ACHN (cell line): ENCODE measurements around the gene SCN9A.

ENCODE experiments used
- DNase-seq: peaks from one replicate; pipeline ENCODE4 v3.0.0-alpha.2; 2015
- in situ Hi-C: cut with HindIII; loops from 2 replicates; pipeline ENCODE4 v1.10.0; 2017; ENCODE audit warnings: low sequenced_read_pairs, low pct_ligation_motif_present, low pct_unique_long_range_greater_than_20kb

The SCN9A gene

DNA sequence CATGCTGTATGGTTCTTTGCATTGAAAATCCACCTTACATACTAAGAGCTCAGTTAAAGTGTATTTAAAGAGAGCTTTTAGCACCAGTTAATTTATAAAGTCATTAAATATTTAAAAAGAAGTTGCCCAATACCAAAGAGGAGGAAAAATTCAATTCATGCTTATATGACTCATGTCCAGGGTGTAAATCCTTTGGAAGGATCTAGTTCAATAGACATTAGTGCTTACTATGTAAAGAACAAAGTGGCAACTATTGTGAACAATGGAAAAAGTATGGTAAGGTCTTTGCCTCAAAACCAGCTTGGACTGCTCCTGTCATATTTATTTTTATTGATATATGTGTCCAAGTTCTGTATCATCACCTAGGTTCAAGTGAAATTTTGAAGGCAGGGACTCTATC, 90.5 kb downstream of the SCN9A start:
- in situ Hi-C loops, result no loop called here
- no peak for DNase-seq

DNA sequence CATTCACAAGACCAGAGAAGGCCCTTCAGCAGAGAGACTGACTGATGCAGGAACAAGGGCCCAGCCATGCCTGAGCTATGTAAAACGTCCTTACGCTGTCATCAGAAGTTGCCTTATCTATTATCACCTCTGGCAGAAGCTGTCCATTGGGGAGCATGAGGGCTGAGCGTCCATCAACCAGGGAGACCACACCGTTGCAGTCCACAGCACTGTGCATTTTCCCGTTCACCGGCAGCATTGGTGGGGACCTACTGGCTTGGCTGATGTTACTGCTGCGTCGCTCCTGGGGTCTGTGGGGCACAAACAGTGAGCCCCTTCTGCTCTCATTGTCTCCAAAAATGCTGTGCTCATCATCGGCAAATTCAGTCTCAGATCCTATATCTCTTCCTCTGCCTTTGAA, 91.4 kb downstream of the SCN9A start:
- DNase-seq, result no peak
- in situ Hi-C loops, result no loop called here

DNA sequence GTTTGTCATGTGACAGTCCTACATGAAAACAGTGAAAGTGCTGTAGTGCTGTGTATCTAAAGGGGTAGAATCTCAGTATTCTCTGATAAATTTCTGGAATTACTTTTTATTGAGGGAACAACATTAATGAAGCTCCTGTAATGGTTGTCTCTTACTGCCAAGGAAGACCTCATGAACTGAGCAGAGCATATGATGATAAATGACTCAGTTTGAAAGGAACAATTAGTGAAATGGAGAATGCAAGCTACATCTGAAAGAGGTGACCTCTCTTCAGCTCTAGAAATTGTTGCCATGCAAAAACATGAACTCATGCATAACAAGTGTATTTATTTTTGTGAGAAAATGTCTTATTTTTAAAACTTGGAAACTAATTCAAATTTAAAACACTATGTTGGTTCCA, 93.6 kb downstream of the SCN9A start:
- no peak for DNase-seq
- in situ Hi-C loops, result no loop called here

DNA sequence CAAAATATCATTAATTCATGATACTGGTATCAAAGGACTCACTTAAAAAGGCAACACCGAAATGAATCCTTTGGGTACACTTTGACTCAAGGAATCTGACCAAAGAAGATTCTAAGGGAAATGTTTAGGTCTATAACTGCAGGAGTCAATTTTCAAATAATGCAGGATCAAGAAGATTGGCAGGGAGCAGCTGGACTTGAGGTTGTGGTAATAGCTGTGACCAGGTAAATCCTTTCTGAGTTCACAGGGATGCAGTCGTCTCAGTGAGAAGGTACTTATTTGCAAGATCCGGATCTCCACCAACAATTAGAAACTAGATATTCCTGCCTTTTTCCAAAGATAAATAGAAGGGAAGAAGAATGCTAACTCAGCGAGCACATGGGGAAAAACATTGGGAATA, 96.9 kb downstream of the SCN9A start:
- no peak for DNase-seq
- in situ Hi-C loops, result no loop called here

DNA sequence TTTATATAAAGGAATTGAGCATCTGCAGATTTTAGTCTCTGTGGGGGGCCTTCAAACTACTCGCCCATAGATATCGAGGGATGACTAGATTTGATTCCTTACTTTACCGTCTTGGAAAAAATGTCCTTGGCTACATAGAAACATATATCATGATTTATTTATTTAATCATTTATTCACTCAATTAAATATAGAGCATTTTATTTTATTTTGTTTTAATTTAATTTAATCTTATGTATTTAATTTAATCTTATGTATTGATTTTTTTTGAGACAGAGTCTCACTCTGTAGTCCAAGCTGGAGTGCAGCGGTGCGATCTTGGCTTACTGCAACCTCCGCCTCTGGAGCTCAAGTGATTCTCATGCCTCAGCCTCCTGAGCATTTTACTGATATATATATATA, 105.4 kb downstream of the SCN9A start:
- in situ Hi-C loops, result no loop called here
- no peak for DNase-seq

DNA sequence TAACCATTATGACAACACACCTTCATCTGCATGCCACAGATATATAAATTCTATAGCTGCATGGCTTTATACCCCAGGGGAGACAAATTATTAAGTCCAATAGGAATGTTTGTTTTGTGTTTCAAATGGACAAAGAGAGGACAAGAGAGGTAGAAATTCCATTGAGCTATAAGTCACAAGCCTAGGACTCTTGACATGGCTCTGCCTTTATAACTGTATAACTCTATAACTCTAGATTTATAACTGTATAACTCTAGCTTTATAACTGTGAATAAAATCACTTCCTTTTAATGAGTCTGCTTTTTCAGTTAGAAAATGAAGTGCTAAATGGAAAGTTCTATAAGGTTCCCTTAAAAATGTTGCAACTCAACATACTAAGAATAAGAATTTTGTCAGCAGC, 106.4 kb downstream of the SCN9A start:
- DNase-seq, result no peak
- in situ Hi-C loops, result no loop called here

DNA sequence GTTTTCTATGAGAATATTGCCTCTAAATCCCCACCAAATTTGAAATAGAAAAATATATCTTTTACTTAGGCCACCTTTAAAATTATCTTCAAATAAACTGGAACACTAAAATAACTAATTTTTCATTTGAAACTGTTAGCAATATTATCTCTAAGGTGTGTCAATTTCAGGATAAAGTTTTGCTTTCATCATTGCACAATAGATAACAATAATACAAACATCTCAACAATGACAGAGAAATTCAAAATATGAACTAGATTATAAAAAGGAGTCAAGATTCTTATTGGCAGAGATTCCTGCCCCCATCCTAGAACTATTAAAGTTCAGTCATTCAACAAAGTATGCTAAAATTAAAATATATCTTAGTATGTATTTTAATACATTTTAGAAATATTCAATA, 117.9 kb downstream of the SCN9A start:
- in situ Hi-C loops, result no loop called here
- no peak for DNase-seq

DNA sequence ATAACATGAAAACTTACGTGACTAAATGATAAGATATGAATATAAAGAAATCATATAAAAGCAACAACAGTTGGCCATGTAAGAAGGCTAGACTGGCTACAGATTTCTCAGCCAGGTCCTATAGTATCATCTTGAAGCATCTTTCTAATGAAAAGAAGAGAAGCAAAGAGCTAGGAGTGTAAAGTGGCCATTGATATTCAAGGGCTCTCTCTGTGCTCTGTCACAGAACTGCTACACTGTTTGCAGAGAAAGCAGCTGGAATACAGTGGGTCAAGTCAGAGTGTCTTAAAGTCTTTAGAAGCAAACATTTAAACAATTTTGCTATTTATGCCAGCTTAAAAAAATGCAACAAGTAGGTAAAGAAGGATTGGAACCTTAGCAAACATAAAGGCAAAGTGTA, 118.8 kb downstream of the SCN9A start:
- DNase-seq, result no peak
- in situ Hi-C loops, result no loop called here

DNA sequence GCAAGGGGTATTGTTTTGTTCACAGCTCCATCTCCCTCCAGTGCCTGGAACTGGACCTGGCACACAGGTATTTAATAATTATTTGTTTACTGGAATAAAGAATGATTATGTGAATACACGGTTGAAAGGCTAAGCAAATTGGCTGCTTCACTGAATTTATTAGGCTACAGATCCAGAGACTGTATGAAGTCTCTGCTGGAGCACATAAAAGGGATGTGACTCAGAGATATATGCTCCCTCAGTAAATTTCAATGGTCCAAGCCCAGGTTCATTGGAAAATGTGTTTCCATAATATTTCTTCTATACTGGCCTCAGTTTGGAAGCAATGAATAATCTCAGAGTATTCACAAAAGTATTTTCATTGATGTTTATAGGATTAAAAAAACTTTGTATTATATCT, 126.4 kb downstream of the SCN9A start:
- no peak for DNase-seq

DNA sequence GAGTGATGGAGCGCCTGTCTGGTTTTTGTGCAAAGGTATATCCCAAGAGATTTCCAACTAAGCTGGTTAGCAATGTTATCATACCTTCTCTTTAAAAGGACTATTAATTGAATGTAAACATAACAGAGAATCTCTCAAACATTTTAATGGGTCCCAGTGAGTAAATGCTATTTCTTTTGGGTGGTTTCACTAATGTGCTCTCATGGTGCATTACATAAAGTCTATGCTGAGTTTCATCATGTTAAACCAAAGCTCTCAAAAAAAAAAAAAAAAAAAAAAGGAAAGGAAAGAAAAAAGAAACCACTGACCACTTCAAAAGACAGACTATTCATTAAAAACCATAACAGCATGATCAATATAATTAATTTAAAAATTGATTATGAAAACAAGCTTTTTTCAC, 128.8 kb downstream of the SCN9A start:
- in situ Hi-C loops, result no loop called here
- no peak for DNase-seq

More for the DNA sequence above, 126.4 kb downstream of the SCN9A start:
- in situ Hi-C loops, result no loop called here

DNA sequence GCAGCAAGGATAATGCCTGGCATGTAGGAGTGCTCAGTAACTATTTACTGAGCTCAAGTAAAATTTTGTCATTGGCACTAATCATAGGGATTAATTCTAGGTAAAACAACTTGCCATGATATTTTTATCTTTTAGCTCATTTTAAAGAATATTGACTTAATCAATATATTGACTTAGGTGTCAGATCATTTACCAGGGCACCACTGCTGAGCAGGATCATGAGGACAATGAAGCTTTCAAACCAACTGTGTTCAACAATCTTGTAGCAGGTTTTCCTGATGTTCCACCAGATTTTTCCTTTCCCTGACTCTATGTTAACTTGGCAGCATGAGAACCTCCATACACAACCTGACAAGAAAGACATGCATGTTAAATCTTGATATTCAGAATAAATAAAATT, 133.4 kb downstream of the SCN9A start:
- no peak for DNase-seq

DNA sequence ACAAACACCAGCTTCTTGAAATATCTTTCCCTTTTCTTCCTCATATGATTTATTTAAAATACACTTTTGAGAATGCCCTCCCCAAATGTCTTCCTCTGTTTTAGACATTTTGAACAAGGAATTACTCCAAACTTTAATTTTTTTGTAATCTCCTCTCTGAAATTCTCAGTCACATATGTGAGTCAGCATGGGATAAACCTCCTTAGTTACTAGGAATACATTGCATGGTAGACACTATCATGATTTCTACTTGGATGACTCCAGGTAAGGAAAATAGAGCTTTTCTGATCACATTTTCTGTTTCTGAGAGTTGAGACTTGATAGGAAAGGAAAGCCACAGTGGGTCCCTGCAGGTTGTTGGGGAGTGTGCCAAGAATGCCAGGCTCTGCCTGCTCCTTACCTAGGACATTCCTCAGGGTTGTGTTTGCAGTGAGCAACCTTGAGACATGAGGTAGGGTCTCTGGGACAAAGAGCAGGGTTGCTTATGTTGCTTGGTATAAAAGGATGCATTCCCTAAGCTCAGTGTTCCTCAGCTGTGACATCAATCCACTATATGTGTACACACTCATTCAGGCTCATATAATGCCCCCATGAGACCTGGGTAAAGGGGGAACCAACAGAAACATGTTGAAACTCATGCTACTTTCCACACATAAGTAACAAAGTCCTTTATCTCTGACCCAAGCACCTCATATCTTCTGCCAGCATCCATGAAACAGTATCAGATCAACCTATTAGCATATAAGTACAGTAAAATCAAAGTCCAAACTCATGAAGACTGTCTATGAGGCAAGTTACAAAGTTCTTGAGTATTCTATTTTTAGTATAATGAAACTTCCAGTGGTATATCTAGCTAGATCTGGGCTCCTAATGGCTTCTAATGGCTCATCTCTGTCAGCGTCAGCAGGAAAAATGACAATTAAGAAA, 135.1 kb downstream of the SCN9A start:
- DNase-seq, result no peak
- in situ Hi-C loops, result no loop called here

More for the DNA sequence above, 133.4 kb downstream of the SCN9A start:
- in situ Hi-C loops, result no loop called here

DNA sequence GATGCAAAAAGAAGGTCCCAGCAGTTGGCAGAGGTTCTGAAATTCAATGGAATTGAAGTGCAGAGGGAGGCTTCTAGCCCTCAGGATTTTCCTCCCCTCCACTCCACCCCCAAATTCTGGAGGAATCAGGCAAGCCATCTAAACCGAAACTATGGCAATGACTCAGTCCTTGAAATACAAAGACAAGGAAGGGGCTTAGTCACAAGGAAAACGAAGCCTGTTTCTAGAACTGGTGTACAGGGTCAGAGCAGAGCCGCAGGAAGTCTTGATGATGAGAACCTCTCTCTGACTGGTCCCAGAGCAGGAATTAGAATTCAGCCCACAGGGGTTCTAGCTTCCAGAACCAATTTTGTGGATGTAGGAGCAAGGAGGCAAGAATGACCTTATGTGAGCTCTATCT, 136.2 kb downstream of the SCN9A start:
- peak; percentile 76 for DNase-seq

DNA sequence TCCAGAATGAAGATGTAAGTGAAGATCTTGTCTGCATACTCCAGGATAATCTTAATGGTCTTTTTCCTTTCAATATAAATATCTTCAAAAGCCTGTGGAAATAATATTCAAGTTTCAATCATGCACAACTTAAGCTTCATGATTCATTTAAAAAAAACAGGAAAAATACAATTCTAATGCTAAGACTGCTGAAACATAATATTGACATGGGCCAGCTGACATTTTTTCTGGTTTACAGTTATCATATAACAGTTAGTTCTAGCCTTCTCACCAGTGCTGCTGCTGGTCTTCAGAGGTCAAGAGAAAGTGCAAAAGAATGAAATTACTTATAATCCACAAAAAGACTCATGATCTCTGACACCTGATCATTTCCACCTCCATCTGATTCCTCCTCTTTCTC, 137.6 kb downstream of the SCN9A start:
- in situ Hi-C loops, result no loop called here
- no peak for DNase-seq

More for the DNA sequence above, 136.2 kb downstream of the SCN9A start:
- in situ Hi-C loops, result no loop called here

DNA sequence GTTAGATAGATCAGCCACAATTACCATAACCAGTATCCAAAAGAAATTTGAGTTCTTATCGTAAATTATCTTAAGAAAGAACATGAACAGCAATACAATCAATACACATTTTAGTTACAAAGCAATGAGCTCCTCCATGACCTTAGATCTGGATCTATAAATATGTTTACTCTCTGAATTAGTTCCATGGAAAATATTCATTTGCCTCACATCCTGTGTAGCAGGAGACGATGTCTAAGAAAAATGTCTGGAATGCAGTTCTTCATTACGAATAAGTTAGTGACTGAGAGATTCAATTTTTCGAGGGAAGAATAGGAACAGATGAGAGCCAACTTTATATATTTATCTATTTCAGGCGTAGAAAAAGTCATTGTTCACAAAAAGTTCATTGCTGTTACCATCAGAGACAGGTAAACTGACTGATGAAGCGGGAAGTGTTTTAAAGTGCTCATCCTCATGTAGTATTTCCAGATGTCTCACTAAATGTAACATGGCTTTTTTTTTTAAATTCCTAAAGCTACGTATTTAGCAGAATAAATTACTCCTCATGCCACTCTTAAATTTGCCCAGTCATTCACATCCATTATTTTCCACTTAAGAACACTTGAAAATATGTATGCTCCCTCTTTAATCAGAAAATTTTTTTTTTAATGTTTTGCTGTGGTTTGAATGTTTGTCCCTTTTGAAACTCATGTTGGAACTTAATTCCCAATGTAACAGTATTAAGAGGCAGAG, 141.5 kb downstream of the SCN9A start:
- in situ Hi-C loops, result no loop called here
- DNase-seq, result peak; percentile 60

DNA sequence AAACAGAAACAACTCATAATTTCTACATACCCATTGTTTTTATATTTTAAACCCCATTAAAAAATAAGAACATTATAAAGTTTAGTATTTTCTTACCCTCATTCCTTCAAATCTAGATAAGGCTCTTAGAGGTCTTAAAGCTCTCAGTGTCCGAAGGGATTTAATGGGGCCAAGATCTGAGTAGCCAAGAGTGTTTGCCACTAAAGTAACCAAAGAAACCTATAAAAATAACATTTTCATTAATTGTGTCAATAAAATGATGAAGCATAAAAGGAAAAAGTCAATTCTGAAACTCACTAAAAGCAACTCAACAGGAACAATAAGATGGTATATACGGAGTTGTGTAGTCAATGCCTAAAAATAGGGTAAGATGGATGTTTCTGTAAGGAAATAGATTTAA, 142.5 kb downstream of the SCN9A start:
- DNase-seq, result no peak
- in situ Hi-C loops, result no loop called here

DNA sequence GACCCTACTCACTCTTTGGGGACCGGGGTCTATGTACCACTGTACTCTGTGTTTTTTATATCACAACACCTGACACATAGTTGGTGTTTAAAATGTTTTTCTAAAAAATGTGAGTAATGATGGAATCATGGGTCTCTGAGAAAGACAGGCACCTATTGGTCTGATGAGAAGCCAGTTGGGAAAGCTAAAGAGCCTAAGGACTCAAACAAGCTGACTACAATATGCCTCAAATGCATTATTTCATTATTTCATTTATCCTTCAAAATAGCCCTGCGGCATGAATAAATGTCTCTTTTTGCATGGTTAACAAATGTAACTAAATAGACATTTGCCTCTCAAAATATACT, 145.0 kb downstream of the SCN9A start:
- no peak for DNase-seq

DNA sequence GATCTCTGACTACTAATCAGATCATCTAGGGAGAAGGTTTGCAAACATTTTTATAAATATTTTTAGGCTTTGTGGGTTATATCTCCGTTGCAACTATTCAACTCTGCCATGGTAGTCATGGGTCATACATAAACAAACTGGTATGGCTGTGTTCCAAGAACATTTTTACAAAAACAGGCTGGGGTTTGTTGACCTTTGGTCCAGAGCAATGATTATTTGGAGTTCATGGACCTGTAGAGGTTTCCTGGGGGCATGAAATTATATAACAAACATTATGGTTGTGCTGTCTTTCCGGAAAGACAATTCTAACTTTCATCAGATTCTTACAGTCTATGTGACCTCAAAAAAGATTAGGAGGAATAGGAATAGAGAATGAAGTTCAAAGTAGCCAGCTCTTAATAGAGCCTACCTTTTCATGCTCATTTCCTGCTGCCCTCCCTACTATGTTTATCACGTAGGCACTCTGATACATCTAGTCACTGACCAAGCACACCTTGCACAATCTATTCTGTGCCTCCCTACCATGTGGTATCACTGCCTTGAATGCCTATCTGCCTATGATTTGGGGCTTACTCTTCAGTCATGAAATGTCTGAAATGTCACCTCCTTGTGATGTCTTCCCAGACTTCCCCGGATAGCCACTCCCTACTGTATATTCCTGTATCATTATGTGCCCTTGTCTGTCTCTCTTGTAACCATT, 145.6 kb downstream of the SCN9A start:
- in situ Hi-C loops, result no loop called here
- no peak for DNase-seq

More for the DNA sequence above, 145.0 kb downstream of the SCN9A start:
- in situ Hi-C loops, result no loop called here

DNA sequence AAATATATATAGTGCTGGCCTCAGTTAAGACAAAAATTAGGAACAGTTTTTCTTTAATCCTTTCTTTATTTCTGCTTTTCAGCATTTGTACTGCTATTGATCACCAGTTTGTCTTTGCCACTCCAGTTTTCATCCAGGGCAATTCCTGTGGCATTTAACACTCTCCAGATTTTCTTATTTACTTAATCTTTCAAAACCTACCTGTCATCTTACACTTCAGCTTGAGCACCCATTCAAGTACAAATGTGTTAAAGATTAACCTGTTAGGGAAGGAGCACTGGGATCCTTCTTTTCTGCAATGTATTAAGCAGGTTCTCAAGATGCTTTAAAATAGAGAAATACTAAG, 146.1 kb downstream of the SCN9A start:
- peak; percentile 57 for DNase-seq
- in situ Hi-C loops, result no loop called here
